Measurements from ENCODE around the gene PIEZO1. TPM values are rescaled to one million over a fixed set of nuclear protein-coding genes. Genes with fewer than 3 reads are reported as not detected.
A peak's percentile ranks its signal among the peaks of the same experiment; 100 is the strongest.

Gene PIEZO1
- polyA plus RNA-seq, 2 of the 4 experiments (the other 2 are of a cell fraction) = 26.1 to 84.7 TPM

GRCh38 chr16:88831838-88832237, 46.8 kb upstream of the PIEZO1 start:
- WGBS (ENCODE audit: missing lambda C conversion rate) = 80% methylated on average over 12 of the region's 13 CpGs
- DNase-seq (ENCODE audit: low read depth in 1 of 2, low spot score in 1 of 2) = no peak
- TF ChIP-seq REST (IDR thresholded peaks at IDR 0.05) (no peak), BCL3 (IDR thresholded peaks at IDR 0.05) (no peak), ZNF302 (CRISPR knock-in tag; IDR thresholded peaks at IDR 0.05) (no peak), FOSB (CRISPR knock-in tag; IDR thresholded peaks at IDR 0.05) (no peak), CBX8 (IDR thresholded peaks at IDR 0.05) (no peak), MAFK (IDR thresholded peaks at IDR 0.05; ENCODE audit: partially characterized antibody) (no peak), HEYL (CRISPR knock-in tag; IDR thresholded peaks at IDR 0.05) (no peak), POLR2A (IDR thresholded peaks at IDR 0.05; ENCODE audit: low read length) (no peak), PHF8 (IDR thresholded peaks at IDR 0.05; ENCODE audit: borderline replicate concordance, low read depth) (no peak), TFCP2L1 (CRISPR knock-in tag; IDR thresholded peaks at IDR 0.05) (no peak), CHD4 (IDR thresholded peaks at IDR 0.05; ENCODE audit: borderline replicate concordance) (no peak), SREBF2 (IDR thresholded peaks at IDR 0.05) (no peak), GATA3 (IDR thresholded peaks at IDR 0.05; ENCODE audit: borderline replicate concordance) (no peak), ZSCAN20 (CRISPR knock-in tag; IDR thresholded peaks at IDR 0.05) (no peak), ATOH8 (CRISPR knock-in tag; IDR thresholded peaks at IDR 0.05; ENCODE audit: low read depth) (no peak), RCOR1 (IDR thresholded peaks at IDR 0.05; ENCODE audit: low read depth, low read length) (no peak), BHLHE40 (IDR thresholded peaks at IDR 0.05; ENCODE audit: low read depth, low read length) (no peak), MAZ (IDR thresholded peaks at IDR 0.05; ENCODE audit: borderline replicate concordance, low read depth, low read length) (no peak)
- TF ChIP-seq, protein P1, sequence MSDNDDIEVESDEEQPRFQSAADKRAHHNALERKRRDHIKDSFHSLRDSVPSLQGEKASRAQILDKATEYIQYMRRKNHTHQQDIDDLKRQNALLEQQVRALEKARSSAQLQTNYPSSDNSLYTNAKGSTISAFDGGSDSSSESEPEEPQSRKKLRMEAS (IDR thresholded peaks at IDR 0.05) = no peak
- TF ChIP-seq, protein P2, sequence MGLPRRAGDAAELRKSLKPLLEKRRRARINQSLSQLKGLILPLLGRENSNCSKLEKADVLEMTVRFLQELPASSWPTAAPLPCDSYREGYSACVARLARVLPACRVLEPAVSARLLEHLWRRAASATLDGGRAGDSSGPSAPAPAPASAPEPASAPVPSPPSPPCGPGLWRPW (IDR thresholded peaks at IDR 0.05) = no peak
- H3K4me2 ChIP-seq = no peak overlapping the region
- H3K4me1 ChIP-seq = no peaks in the 10 kb centered on the region
- no peaks in the 10 kb centered on the region for H3K9me3 ChIP-seq
- H3K4me3 ChIP-seq = no peak overlapping the region
- H3K27ac ChIP-seq = no peak overlapping the region
- ChIA-PET CTCF (interaction anchor here (1.7 kb wide), 1 partner anchor 89 kb away, joined by 3 read pairs; no protein-coding TSS in a partner anchor), POLR2A (no interaction called here)
- ATAC-seq = peak; percentile 73 to 75
- no peak for FAIRE-seq

- POLR2A ChIA-PET = interaction anchor here (0.5 kb wide), 1 partner anchor 362 kb away, joined by 5 read pairs; no protein-coding TSS in a partner anchor
- ATAC-seq = no peak
- no peak for FAIRE-seq
- CTCF ChIA-PET = interaction anchor here (0.6 to 1.5 kb wide), 3 partner anchors 9 to 378 kb away, joined by 3 to 4 read pairs (median 3); no protein-coding TSS in a partner anchor
- Histone ChIP-seq H3K4me3 (no peak overlapping the region), H3K4me2 (no peak overlapping the region), H3K4me1 (no peaks in the 10 kb centered on the region), H3K27ac (no peak overlapping the region), H3K9me3 (no peaks in the 10 kb centered on the region)
- 76% methylated on average over 11 of the region's 14 CpGs for WGBS (ENCODE audit: missing lambda C conversion rate)
- no peak for DNase-seq (ENCODE audit: low read depth in 1 of 2, low spot score in 1 of 2)
- no peak for TF ChIP-seq RARB (CRISPR knock-in tag; IDR thresholded peaks at IDR 0.05)
- TF ChIP-seq SREBF2 (IDR thresholded peaks at IDR 0.05) = no peak
- no peak for TF ChIP-seq POLR2A (IDR thresholded peaks at IDR 0.05; ENCODE audit: low read length)
- TF ChIP-seq HMGXB4 (CRISPR knock-in tag; IDR thresholded peaks at IDR 0.05; ENCODE audit: borderline replicate concordance) = no peak
- no peak for TF ChIP-seq CEBPB (IDR thresholded peaks at IDR 0.05)
- TF ChIP-seq KDM1A (IDR thresholded peaks at IDR 0.05; ENCODE audit: low read depth) = no peak
- TF ChIP-seq JUNB (IDR thresholded peaks at IDR 0.05) = no peak
- TF ChIP-seq NR3C1 (IDR thresholded peaks at IDR 0.05) = no peak
- TF ChIP-seq, protein P3, sequence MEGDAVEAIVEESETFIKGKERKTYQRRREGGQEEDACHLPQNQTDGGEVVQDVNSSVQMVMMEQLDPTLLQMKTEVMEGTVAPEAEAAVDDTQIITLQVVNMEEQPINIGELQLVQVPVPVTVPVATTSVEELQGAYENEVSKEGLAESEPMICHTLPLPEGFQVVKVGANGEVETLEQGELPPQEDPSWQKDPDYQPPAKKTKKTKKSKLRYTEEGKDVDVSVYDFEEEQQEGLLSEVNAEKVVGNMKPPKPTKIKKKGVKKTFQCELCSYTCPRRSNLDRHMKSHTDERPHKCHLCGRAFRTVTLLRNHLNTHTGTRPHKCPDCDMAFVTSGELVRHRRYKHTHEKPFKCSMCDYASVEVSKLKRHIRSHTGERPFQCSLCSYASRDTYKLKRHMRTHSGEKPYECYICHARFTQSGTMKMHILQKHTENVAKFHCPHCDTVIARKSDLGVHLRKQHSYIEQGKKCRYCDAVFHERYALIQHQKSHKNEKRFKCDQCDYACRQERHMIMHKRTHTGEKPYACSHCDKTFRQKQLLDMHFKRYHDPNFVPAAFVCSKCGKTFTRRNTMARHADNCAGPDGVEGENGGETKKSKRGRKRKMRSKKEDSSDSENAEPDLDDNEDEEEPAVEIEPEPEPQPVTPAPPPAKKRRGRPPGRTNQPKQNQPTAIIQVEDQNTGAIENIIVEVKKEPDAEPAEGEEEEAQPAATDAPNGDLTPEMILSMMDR (IDR thresholded peaks at IDR 0.05) = no peak
- TF ChIP-seq ZSCAN20 (CRISPR knock-in tag; IDR thresholded peaks at IDR 0.05) = no peak
- no peak for TF ChIP-seq MAZ (IDR thresholded peaks at IDR 0.05; ENCODE audit: borderline replicate concordance, low read depth, low read length)
- no peak for TF ChIP-seq ZNF302 (CRISPR knock-in tag; IDR thresholded peaks at IDR 0.05)
- TF ChIP-seq SMC3 (IDR thresholded peaks at IDR 0.05) = no peak
- TF ChIP-seq HEYL (CRISPR knock-in tag; IDR thresholded peaks at IDR 0.05) = no peak
- TF ChIP-seq FOXS1 (CRISPR knock-in tag; IDR thresholded peaks at IDR 0.05) = no peak
- TF ChIP-seq RFX5 (IDR thresholded peaks at IDR 0.05) = no peak
These were observed 45.8 kb upstream of the PIEZO1 start for GRCh38 chr16:88830783-88831182.
